HG03520 (cell line): ENCODE results near the gene TENM4.
"Not testable (repeated sequence)": the region's sequence is repeated elsewhere in the genome, so short reads cannot be mapped to it uniquely, and the experiment has no call there.

Experiments used
- ATAC-seq: cut with Tn5 transposase; IDR thresholded peaks from one replicate; pipeline ENCODE4 v1.9.1; 2021; ENCODE audit warnings: mild to moderate bottlenecking, moderate library complexity; ENCODE audit not compliant: unreplicated experiment

Gene TENM4

GRCh38 chr11:78642979-78643675 lies 797.7 kb downstream of the TENM4 start:
- no peak for ATAC-seq

- no peak for ATAC-seq
Measured at GRCh38 chr11:78641541-78641940, 799.3 kb downstream of the TENM4 start.

- ATAC-seq, result no peak
Measured at GRCh38 chr11:78638704-78639380, 802.0 kb downstream of the TENM4 start.

GRCh38 chr11:78637527-78637926 lies 803.3 kb downstream of the TENM4 start:
- ATAC-seq, result not testable (repeated sequence)

- ATAC-seq, result peak; percentile 64
Measured at GRCh38 chr11:78635814-78636506, 804.9 kb downstream of the TENM4 start.

- ATAC-seq, result no peak
Measured at GRCh38 chr11:78633516-78634310, 807.1 kb downstream of the TENM4 start.

GRCh38 chr11:78630561-78631303 lies 810.1 kb downstream of the TENM4 start:
- ATAC-seq, result no peak

- ATAC-seq, result no peak
Measured at GRCh38 chr11:78630155-78630554, 810.7 kb downstream of the TENM4 start.

- no peak for ATAC-seq
Measured at GRCh38 chr11:78622666-78623065, 818.2 kb downstream of the TENM4 start.

- no peak for ATAC-seq
Measured at GRCh38 chr11:78620159-78620558, 820.7 kb downstream of the TENM4 start.

GRCh38 chr11:78615724-78616123 lies 825.1 kb downstream of the TENM4 start:
- no peak for ATAC-seq

- ATAC-seq, result no peak
Measured at GRCh38 chr11:78613378-78613813, 827.4 kb downstream of the TENM4 start.

- ATAC-seq, result no peak
Measured at GRCh38 chr11:78612721-78613377, 828.0 kb downstream of the TENM4 start.

- not testable (repeated sequence) for ATAC-seq
Measured at GRCh38 chr11:78609321-78609720, 831.5 kb downstream of the TENM4 start.

- ATAC-seq, result no peak
Measured at GRCh38 chr11:78607696-78608095, 833.1 kb downstream of the TENM4 start.

GRCh38 chr11:78606667-78607066 lies 834.2 kb downstream of the TENM4 start:
- no peak for ATAC-seq

- ATAC-seq, result no peak
Measured at GRCh38 chr11:78605296-78605695, 835.5 kb downstream of the TENM4 start.

GRCh38 chr11:78603792-78604191 lies 837.0 kb downstream of the TENM4 start:
- ATAC-seq, result no peak
